GM19328 (cell line): ENCODE results near the gene CDKL5.

Experiments
- ATAC-seq: cut with Tn5 transposase; IDR thresholded peaks from one replicate; pipeline ENCODE4 v1.9.1; 2021; ENCODE audit warnings: mild to moderate bottlenecking, moderate library complexity; ENCODE audit not compliant: unreplicated experiment

Gene CDKL5

GRCh38 chrX:18455384-18455783 is 30.0 kb downstream of the CDKL5 start:
- ATAC-seq, result no peak

GRCh38 chrX:18457000-18457399 is 31.6 kb downstream of the CDKL5 start:
- no peak for ATAC-seq

GRCh38 chrX:18461431-18461830 is 36.0 kb downstream of the CDKL5 start:
- ATAC-seq, result no peak

- ATAC-seq, result no peak
These were observed 39.1 kb downstream of the CDKL5 start for GRCh38 chrX:18464499-18464898.

- no peak for ATAC-seq
These were observed 39.6 kb downstream of the CDKL5 start for GRCh38 chrX:18465051-18465450.

- no peak for ATAC-seq
These were observed 43.2 kb downstream of the CDKL5 start for GRCh38 chrX:18468599-18468998.

GRCh38 chrX:18471296-18471695 is 45.9 kb downstream of the CDKL5 start:
- ATAC-seq, result no peak

GRCh38 chrX:18490806-18491555 is 65.6 kb downstream of the CDKL5 start:
- ATAC-seq, result no peak

GRCh38 chrX:18491587-18492340 is 66.4 kb downstream of the CDKL5 start:
- no peak for ATAC-seq

GRCh38 chrX:18534949-18535348 is 109.5 kb downstream of the CDKL5 start:
- ATAC-seq, result no peak

GRCh38 chrX:18537068-18537467 is 111.7 kb downstream of the CDKL5 start:
- no peak for ATAC-seq

- ATAC-seq, result no peak
These were observed 112.1 kb downstream of the CDKL5 start for GRCh38 chrX:18537524-18537923.

GRCh38 chrX:18542131-18542530 is 116.7 kb downstream of the CDKL5 start:
- no peak for ATAC-seq

GRCh38 chrX:18542905-18543304 is 117.5 kb downstream of the CDKL5 start:
- no peak for ATAC-seq

GRCh38 chrX:18543738-18544137 is 118.3 kb downstream of the CDKL5 start:
- no peak for ATAC-seq

- ATAC-seq, result no peak
These were observed 120.4 kb downstream of the CDKL5 start for GRCh38 chrX:18545771-18546170.

- ATAC-seq, result no peak
These were observed 123.6 kb downstream of the CDKL5 start for GRCh38 chrX:18548996-18549395.

- ATAC-seq, result no peak
These were observed 124.2 kb downstream of the CDKL5 start for GRCh38 chrX:18549643-18550042.

- no peak for ATAC-seq
These were observed 132.5 kb downstream of the CDKL5 start for GRCh38 chrX:18557879-18558278.

- no peak for ATAC-seq
These were observed 133.4 kb downstream of the CDKL5 start for GRCh38 chrX:18558799-18559198.

- ATAC-seq, result no peak
These were observed 135.6 kb downstream of the CDKL5 start for GRCh38 chrX:18561020-18561419.

- no peak for ATAC-seq
These were observed 140.3 kb downstream of the CDKL5 start for GRCh38 chrX:18565727-18566126.
